GM21515 (cell line): ENCODE results near the gene FOXN1.

Experiments
- ATAC-seq: cut with Tn5 transposase; IDR thresholded peaks from one replicate; pipeline ENCODE4 v1.9.1; 2021; ENCODE audit not compliant: unreplicated experiment

The FOXN1 gene

GRCh38 chr17:28498652-28499363 lies 7.3 kb upstream of the FOXN1 start:
- no peak for ATAC-seq

- ATAC-seq, result no peak
Measured at GRCh38 chr17:28499364-28499664, 6.8 kb upstream of the FOXN1 start.

GRCh38 chr17:28499684-28500357 lies 6.3 kb upstream of the FOXN1 start:
- ATAC-seq, result no peak

- no peak for ATAC-seq
Measured at GRCh38 chr17:28500712-28501379, 5.3 kb upstream of the FOXN1 start.

GRCh38 chr17:28501421-28502284 lies 4.5 kb upstream of the FOXN1 start:
- no peak for ATAC-seq

- ATAC-seq, result no peak
Measured at GRCh38 chr17:28503420-28503819, 2.7 kb upstream of the FOXN1 start.

GRCh38 chr17:28506763-28507487 lies 777 bp downstream of the FOXN1 start:
- ATAC-seq, result no peak

GRCh38 chr17:28507567-28508203 lies 1.5 kb downstream of the FOXN1 start:
- no peak for ATAC-seq

- ATAC-seq, result no peak
Measured at GRCh38 chr17:28508211-28508724, 2.1 kb downstream of the FOXN1 start.

- ATAC-seq, result no peak
Measured at GRCh38 chr17:28509789-28510188, 3.6 kb downstream of the FOXN1 start.

GRCh38 chr17:28511858-28512461 lies 5.8 kb downstream of the FOXN1 start:
- ATAC-seq, result no peak

- no peak for ATAC-seq
Measured at GRCh38 chr17:28513476-28513875, 7.3 kb downstream of the FOXN1 start.

- no peak for ATAC-seq
Measured at GRCh38 chr17:28514561-28515002, 8.4 kb downstream of the FOXN1 start.

GRCh38 chr17:28515518-28515917 lies 9.4 kb downstream of the FOXN1 start:
- no peak for ATAC-seq

GRCh38 chr17:28518132-28518531 lies 12.0 kb downstream of the FOXN1 start:
- no peak for ATAC-seq

GRCh38 chr17:28518578-28518977 lies 12.4 kb downstream of the FOXN1 start:
- ATAC-seq, result no peak

GRCh38 chr17:28519236-28519635 lies 13.1 kb downstream of the FOXN1 start:
- ATAC-seq, result no peak

GRCh38 chr17:28520687-28521086 lies 14.5 kb downstream of the FOXN1 start:
- ATAC-seq, result no peak

GRCh38 chr17:28521311-28522085 lies 15.3 kb downstream of the FOXN1 start:
- no peak for ATAC-seq
